Liver (tissue), 9 donors: Measurements from ENCODE around the gene PLAU. TPM values are rescaled to one million over a fixed set of nuclear protein-coding genes. Genes with fewer than 3 reads are reported as not detected.
A peak's percentile ranks its signal among the peaks of the same experiment; 100 is the strongest.

ENCODE experiments used
- DNase-seq: peaks from one replicate; pipeline ENCODE4 v3.0.0-alpha.2; 2017; ENCODE audit warnings: low spot score
- H3K27ac ChIP-seq, 2 donors: one replicate each; pipeline ENCODE4 v1.7.0; 2013; ENCODE audit warnings: inconsistent platforms in 2 of 2, low read length in 2 of 2, control low read depth in 1 of 2, low read depth in 1 of 2, mild to moderate bottlenecking in 1 of 2
- H3K27me3 ChIP-seq, 4 donors: one replicate each; pipeline versions ENCODE4 v1.6.1 to v1.7.0; 2013; ENCODE audit warnings: low read length in 3 of 4, inconsistent platforms in 1 of 4, mild to moderate bottlenecking in 1 of 4, moderate library complexity in 1 of 4; ENCODE audit not compliant: control insufficient read depth in 4 of 4, insufficient read depth in 4 of 4
- H3K36me3 ChIP-seq, 4 donors: one replicate each; pipeline versions ENCODE4 v1.6.1 to v1.7.0; 2013; ENCODE audit warnings: low read length in 3 of 4, mild to moderate bottlenecking in 3 of 4, low read depth in 1 of 4, moderate library complexity in 1 of 4; ENCODE audit not compliant: control insufficient read depth in 4 of 4, insufficient read depth in 3 of 4
- H3K4me1 ChIP-seq, 4 donors: one replicate each; pipeline versions ENCODE4 v1.6.1 to v1.7.0; 2013; ENCODE audit warnings: low read length in 3 of 4, mild to moderate bottlenecking in 3 of 4, moderate library complexity in 1 of 4; ENCODE audit not compliant: control insufficient read depth in 4 of 4, insufficient read depth in 4 of 4
- H3K4me3 ChIP-seq, 3 donors: one replicate each; pipeline versions ENCODE4 v1.6.1 to v1.7.0; 2013; ENCODE audit warnings: low read length in 3 of 3, control low read depth in 1 of 3, low read depth in 1 of 3, mild to moderate bottlenecking in 1 of 3
- H3K9ac ChIP-seq, 2 donors: one replicate each; pipeline ENCODE4 v1.7.0; 2013; ENCODE audit warnings: low read length in 2 of 2, mild to moderate bottlenecking in 2 of 2, moderate library complexity in 2 of 2, control low read depth in 1 of 2, low read depth in 1 of 2
- H3K9me3 ChIP-seq, 4 donors: one replicate each; pipeline versions ENCODE4 v1.6.1 to v1.7.0; 2013; ENCODE audit warnings: low read length in 3 of 4; ENCODE audit not compliant: control insufficient read depth in 4 of 4
- EGR1 ChIP-seq, 2 donors: IDR thresholded peaks; 2 replicates each; pipeline ENCODE4 v1.6.1; 2016 to 2018; ENCODE audit warnings: antibody characterized with exemption in 2 of 2, low read depth in 2 of 2
- FOXA2 ChIP-seq: IDR thresholded peaks from 2 replicates; pipeline ENCODE4 v1.6.1; 2016; ENCODE audit warnings: antibody characterized with exemption
- GABPA ChIP-seq, 2 donors: IDR thresholded peaks in 1 of 2; conservative IDR thresholded peaks in 1 of 2; 2 replicates each; pipeline ENCODE4 v1.6.1; 2016; ENCODE audit warnings: antibody characterized with exemption in 2 of 2, mild to moderate bottlenecking in 1 of 2, moderate library complexity in 1 of 2
- HNF4A ChIP-seq, 2 donors: conservative IDR thresholded peaks; 2 replicates each; pipeline ENCODE4 v1.6.1; 2016; ENCODE audit warnings: antibody characterized with exemption in 2 of 2, mild to moderate bottlenecking in 2 of 2
- HNF4G ChIP-seq: IDR thresholded peaks from 2 replicates; pipeline ENCODE4 v1.6.1; 2016; ENCODE audit warnings: antibody characterized with exemption
- JUND ChIP-seq, 2 donors: IDR thresholded peaks; 2 replicates each; pipeline ENCODE4 v1.6.1; 2016; ENCODE audit warnings: antibody characterized with exemption in 2 of 2
- NR2F2 ChIP-seq: IDR thresholded peaks from 2 replicates; pipeline ENCODE4 v1.6.1; 2016; ENCODE audit warnings: antibody characterized with exemption
- RAD21 ChIP-seq, 2 donors: IDR thresholded peaks; 2 replicates each; pipeline ENCODE4 v1.6.1; 2016; ENCODE audit warnings: antibody characterized with exemption in 2 of 2, mild to moderate bottlenecking in 2 of 2
- RXRA ChIP-seq, 2 donors: IDR thresholded peaks; 2 replicates each; pipeline ENCODE4 v1.6.1; 2017 to 2018; ENCODE audit warnings: antibody characterized with exemption in 2 of 2, mild to moderate bottlenecking in 1 of 2
- SP1 ChIP-seq: IDR thresholded peaks from 2 replicates; pipeline ENCODE4 v1.6.1; 2018; ENCODE audit warnings: antibody characterized with exemption, mild to moderate bottlenecking
- TAF1 ChIP-seq: conservative IDR thresholded peaks from 2 replicates; pipeline ENCODE4 v1.6.1; 2016; ENCODE audit warnings: antibody characterized with exemption, mild to moderate bottlenecking
- YY1 ChIP-seq: IDR thresholded peaks from 2 replicates; pipeline ENCODE4 v1.6.1; 2016; ENCODE audit warnings: antibody characterized with exemption, mild to moderate bottlenecking
- ZBTB33 ChIP-seq: IDR thresholded peaks from 2 replicates; pipeline ENCODE4 v1.6.1; 2016; ENCODE audit warnings: antibody characterized with exemption
- WGBS: extraction: QIAGEN DNeasy Blood & Tissue Kit; methylation state at CpG from one replicate; pipeline ENCODE4 v1.1.7; 2013; 5-methylcytosine and 5-hydroxymethylcytosine counted together
- polyA plus RNA-seq, 2 donors: library from polyadenylated mRNA; stranded (reverse) in 1 of 2; unstranded in 1 of 2; fragments of 200-250 nt in 1 of 2; fragments of >200 nt in 1 of 2; fragmentation: Nextera tagmentation in 1 of 2; extraction: Ambion mirVana in 1 of 2; gene quantifications; one replicate each; pipeline versions ENCODE4 v1.2.1 to v1.2.3, GENCODE V29; 2013 to 2015
- total RNA-seq, 2 donors: library from RNA; depleted of rRNA; stranded (reverse); fragments of >200 nt; gene quantifications; one replicate each; pipeline ENCODE4 v1.2.3, GENCODE V29; 2014
- TF ChIP-seq, protein P1 (sequence below): IDR thresholded peaks from 2 replicates; pipeline ENCODE4 v1.6.1; 2016; ENCODE audit warnings: antibody characterized with exemption
- TF ChIP-seq, protein P2 (sequence below): IDR thresholded peaks from 2 replicates; pipeline ENCODE4 v1.6.1; 2016; ENCODE audit warnings: antibody characterized with exemption, mild to moderate bottlenecking
- TF ChIP-seq, protein P3 (sequence below): IDR thresholded peaks from 2 replicates; pipeline ENCODE4 v1.6.1; 2016; ENCODE audit warnings: antibody characterized with exemption
- TF ChIP-seq, protein P4 (sequence below): fragments of 150-350 bp; IDR thresholded peaks from 2 replicates; pipeline ENCODE4 v1.5.1; 2017; ENCODE audit warnings: improper control_type of control experiment, low read depth, low read length; ENCODE audit not compliant: missing input control
- donor health status: healthy.
- donor health status: healthy.
- donor health status: healthy.
- donor health status: healthy.
- donor health status: healthy.

The PLAU gene
- total and polyA plus RNA-seq, 4 donors = 0.40 to 1.0 (median 0.79) TPM

DNA sequence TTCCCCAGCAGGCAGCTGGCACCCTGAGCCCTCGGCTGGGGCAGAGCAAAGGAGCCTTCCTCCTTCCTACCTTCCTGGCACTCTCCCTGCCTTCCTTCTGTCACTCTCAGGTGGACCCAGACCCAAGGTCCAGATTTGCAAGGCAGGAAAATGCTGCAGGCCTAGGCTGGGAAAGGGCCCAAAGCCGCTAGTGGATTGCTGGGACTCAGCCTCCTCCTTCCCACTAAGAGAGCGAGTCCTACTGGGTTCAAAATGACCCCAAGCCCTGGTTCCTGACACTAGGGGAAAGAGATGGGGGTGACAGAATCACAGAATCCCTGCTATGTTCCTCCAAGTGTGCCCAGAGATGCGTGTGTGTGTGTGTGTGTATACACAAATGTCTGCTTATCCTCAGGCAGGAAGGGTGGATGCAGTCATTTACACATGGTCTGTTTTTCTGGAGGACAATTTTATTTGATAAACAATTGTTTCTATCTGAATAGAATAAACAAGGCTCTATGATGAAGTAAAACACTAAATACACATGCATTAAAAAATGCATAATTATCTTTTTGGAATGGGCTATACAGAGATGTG, 1.3 kb upstream of the PLAU start:
- Histone ChIP-seq H3K4me1 (peaks cover 4 to 23% (median 13%) of the 10 kb centered on the region in 4 donors), H3K27me3 (no peaks in the 10 kb centered on the region), H3K36me3 (no peaks in the 10 kb centered on the region), H3K27ac (no peak overlapping the region), H3K9me3 (no peaks in the 10 kb centered on the region), H3K9ac (no peak overlapping the region), H3K4me3 (no peak overlapping the region)
- no peak for DNase-seq
- WGBS = 83% methylated on average over 4 of the region's 4 CpGs
- TF ChIP-seq, protein P1, sequence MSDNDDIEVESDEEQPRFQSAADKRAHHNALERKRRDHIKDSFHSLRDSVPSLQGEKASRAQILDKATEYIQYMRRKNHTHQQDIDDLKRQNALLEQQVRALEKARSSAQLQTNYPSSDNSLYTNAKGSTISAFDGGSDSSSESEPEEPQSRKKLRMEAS = no peak
- no peak for TF ChIP-seq ZBTB33
- no peak for TF ChIP-seq RAD21 (IDR thresholded peaks at IDR 0.05)
- TF ChIP-seq SP1 = no peak
- TF ChIP-seq, protein P2, sequence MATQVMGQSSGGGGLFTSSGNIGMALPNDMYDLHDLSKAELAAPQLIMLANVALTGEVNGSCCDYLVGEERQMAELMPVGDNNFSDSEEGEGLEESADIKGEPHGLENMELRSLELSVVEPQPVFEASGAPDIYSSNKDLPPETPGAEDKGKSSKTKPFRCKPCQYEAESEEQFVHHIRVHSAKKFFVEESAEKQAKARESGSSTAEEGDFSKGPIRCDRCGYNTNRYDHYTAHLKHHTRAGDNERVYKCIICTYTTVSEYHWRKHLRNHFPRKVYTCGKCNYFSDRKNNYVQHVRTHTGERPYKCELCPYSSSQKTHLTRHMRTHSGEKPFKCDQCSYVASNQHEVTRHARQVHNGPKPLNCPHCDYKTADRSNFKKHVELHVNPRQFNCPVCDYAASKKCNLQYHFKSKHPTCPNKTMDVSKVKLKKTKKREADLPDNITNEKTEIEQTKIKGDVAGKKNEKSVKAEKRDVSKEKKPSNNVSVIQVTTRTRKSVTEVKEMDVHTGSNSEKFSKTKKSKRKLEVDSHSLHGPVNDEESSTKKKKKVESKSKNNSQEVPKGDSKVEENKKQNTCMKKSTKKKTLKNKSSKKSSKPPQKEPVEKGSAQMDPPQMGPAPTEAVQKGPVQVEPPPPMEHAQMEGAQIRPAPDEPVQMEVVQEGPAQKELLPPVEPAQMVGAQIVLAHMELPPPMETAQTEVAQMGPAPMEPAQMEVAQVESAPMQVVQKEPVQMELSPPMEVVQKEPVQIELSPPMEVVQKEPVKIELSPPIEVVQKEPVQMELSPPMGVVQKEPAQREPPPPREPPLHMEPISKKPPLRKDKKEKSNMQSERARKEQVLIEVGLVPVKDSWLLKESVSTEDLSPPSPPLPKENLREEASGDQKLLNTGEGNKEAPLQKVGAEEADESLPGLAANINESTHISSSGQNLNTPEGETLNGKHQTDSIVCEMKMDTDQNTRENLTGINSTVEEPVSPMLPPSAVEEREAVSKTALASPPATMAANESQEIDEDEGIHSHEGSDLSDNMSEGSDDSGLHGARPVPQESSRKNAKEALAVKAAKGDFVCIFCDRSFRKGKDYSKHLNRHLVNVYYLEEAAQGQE = no peak
- TF ChIP-seq, protein P3, sequence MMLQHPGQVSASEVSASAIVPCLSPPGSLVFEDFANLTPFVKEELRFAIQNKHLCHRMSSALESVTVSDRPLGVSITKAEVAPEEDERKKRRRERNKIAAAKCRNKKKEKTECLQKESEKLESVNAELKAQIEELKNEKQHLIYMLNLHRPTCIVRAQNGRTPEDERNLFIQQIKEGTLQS = no peak
- TF ChIP-seq NR2F2 = no peak
- TF ChIP-seq GABPA (IDR thresholded peaks at IDR 0.05 in 1 of 2, conservative IDR thresholded peaks at IDR 0.05 in 1 of 2) = no peak
- TF ChIP-seq JUND (IDR thresholded peaks at IDR 0.05) = no peak
- TF ChIP-seq FOXA2 = no peak
- TF ChIP-seq YY1 = no peak
- no peak for TF ChIP-seq TAF1
- no peak for TF ChIP-seq HNF4G
- no peak for TF ChIP-seq HNF4A (conservative IDR thresholded peaks at IDR 0.05)
- no peak for TF ChIP-seq RXRA (IDR thresholded peaks at IDR 0.05)
- TF ChIP-seq EGR1 (IDR thresholded peaks at IDR 0.05; ENCODE audit: low read depth in 2 of 2) = no peak

GRCh38 chr10:73910401-73910763, 550 bp upstream of the PLAU start:
- TF ChIP-seq JUND (IDR thresholded peaks at IDR 0.05) (no peak), SP1 (no peak), NR2F2 (no peak), TAF1 (no peak), EGR1 (IDR thresholded peaks at IDR 0.05; ENCODE audit: low read depth in 2 of 2) (no peak), YY1 (no peak), FOXA2 (no peak), RXRA (IDR thresholded peaks at IDR 0.05) (no peak)
- TF ChIP-seq, protein P3 = no peak
- TF ChIP-seq, protein P2 = no peak
- TF ChIP-seq, protein P4, sequence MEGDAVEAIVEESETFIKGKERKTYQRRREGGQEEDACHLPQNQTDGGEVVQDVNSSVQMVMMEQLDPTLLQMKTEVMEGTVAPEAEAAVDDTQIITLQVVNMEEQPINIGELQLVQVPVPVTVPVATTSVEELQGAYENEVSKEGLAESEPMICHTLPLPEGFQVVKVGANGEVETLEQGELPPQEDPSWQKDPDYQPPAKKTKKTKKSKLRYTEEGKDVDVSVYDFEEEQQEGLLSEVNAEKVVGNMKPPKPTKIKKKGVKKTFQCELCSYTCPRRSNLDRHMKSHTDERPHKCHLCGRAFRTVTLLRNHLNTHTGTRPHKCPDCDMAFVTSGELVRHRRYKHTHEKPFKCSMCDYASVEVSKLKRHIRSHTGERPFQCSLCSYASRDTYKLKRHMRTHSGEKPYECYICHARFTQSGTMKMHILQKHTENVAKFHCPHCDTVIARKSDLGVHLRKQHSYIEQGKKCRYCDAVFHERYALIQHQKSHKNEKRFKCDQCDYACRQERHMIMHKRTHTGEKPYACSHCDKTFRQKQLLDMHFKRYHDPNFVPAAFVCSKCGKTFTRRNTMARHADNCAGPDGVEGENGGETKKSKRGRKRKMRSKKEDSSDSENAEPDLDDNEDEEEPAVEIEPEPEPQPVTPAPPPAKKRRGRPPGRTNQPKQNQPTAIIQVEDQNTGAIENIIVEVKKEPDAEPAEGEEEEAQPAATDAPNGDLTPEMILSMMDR = no peak
- Histone ChIP-seq H3K27ac (no peak overlapping the region), H3K9ac (no peak overlapping the region), H3K27me3 (no peaks in the 10 kb centered on the region), H3K9me3 (no peaks in the 10 kb centered on the region), H3K4me1 (peaks cover 4 to 21% (median 13%) of the 10 kb centered on the region in 4 donors), H3K36me3 (no peaks in the 10 kb centered on the region), H3K4me3 (peak overlapping the region in 2 of 3 donors; percentile 44 to 53)
- no peak for DNase-seq
- 23% methylated on average over 9 of the region's 9 CpGs for WGBS
